C4-2B (cell line): ENCODE measurements around the gene CLEC4C.
"Not testable (repeated sequence)": the region's sequence is repeated elsewhere in the genome, so short reads cannot be mapped to it uniquely, and the experiment has no call there.

Experiments
- CTCF ChIP-seq: fragments of 450-650 bp; conservative IDR thresholded peaks from 2 replicates; pipeline ENCODE4 v1.5.1; 2017; ENCODE audit warnings: mild to moderate bottlenecking
- ZFX ChIP-seq: fragments of 450-650 bp; IDR thresholded peaks from 2 replicates; pipeline ENCODE4 v1.6.1; 2017

GRCh38 chr12:7783433-7783832, 36.3 kb upstream of the CLEC4C start:
- TF ChIP-seq CTCF, ZFX: not testable (repeated sequence)
